Stimulated activated CD8-positive, alpha-beta memory T cell treated with anti-CD3 and anti-CD28 coated beads, Interleukin-15, amount 100 ng/mL, for 1 hour (primary cell): Measurements from ENCODE around the gene CARD11.

Experiments used
- DNase-seq: peaks from one replicate; pipeline ENCODE4 v3.0.0-alpha.2; 2020; ENCODE audit warnings: low read depth

CARD11 gene

DNA sequence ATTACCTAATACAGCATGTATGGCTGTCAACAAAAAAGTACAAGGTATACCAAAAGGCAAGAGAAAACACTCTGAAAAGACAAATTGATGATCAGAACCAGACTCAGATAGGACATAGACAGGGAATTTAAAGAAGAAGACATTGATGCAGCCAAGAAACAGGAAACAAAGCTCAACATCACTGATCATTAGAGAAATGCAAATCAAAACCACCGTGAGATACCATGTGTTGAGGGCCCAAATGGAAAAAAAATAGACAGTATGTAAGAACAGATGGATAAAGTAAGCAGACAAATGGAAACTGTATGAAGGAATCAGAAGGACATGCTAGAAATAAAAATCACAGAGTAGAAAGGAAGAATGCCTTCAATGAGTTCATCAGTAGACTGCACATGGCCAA lies 23.3 kb downstream of the CARD11 start:
- no peak for DNase-seq

DNA sequence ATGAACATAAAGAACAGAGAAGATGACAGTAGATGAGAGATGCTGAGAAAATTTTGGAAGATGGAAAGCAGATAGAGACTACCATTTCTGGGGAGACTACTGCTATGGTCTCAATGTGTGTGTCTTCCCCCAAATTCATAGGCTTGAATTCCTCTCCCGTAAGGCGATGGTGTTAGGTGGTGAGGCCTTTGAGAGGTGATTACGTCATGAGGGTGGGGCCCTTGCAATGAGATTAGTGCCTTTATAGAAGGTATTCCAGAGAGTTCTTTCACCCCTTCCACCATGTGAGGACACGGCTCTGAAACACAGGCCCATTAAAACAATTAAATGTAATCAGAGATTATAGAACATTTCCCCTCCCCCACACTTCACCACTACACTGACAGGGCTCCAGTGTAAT lies 23.9 kb downstream of the CARD11 start:
- DNase-seq = no peak

GRCh38 chr7:3013975-3014792 lies 29.5 kb downstream of the CARD11 start:
- DNase-seq = no peak

- DNase-seq = no peak
Measured at GRCh38 chr7:3011211-3011852, 32.3 kb downstream of the CARD11 start.

DNA sequence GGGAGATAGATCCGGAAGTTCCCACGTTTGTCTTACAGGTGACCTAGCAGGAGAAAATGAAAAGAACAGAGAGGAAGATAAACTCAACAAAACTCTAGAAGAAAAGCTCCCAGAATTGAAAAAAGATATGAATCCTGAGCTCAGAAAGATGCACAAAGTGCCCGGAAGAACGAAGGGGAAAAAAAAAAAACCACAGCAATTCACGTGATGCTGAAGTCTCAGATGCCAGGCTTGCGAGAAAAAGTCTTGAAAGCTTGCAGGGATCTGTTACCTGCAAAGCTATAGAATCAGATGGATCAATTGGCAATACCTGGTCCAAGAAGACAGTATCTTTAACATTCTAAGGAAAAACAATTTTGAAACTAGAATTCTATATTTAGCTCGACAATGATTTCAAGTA lies 33.5 kb downstream of the CARD11 start:
- no peak for DNase-seq

- no peak for DNase-seq
Measured at GRCh38 chr7:3009086-3009485, 34.6 kb downstream of the CARD11 start.

GRCh38 chr7:3008386-3008785 lies 35.3 kb downstream of the CARD11 start:
- DNase-seq = no peak

DNA sequence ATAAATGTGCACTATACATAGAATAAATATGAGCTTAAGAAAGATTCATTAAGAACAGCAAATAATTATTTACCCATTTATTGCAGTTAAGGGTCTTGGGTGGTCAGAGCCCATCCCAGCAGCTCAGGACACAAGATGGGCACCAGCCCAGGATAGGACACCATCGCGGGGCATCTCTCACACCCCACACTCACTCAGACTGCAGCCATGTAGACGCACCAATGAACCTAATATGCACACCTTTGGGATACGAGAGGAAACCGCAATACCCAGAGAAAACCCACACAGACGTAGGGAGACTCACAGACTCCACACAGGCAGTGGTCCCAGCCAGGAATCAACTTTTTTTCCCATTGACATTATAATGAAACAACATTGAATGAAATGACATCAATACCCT lies 36.0 kb downstream of the CARD11 start:
- no peak for DNase-seq

DNA sequence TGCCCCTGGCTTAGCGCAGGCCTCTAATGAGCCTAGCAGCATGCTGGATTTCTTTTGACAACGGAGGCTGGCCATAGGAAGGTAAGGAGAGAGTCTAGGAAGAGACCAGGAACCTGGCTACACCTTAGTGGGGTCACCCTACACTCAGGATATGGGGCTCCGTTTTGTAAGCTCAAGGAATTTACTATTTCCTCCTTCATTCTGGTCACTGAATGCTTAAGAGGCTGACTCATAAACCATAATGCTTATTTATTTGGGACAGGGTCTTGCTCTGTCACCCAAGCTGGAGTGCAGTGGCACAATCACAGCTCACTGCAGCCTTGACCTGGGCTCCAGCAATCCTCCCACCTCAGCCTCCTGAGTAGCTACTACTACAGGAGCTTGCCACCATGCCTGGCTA lies 38.4 kb downstream of the CARD11 start:
- no peak for DNase-seq

DNA sequence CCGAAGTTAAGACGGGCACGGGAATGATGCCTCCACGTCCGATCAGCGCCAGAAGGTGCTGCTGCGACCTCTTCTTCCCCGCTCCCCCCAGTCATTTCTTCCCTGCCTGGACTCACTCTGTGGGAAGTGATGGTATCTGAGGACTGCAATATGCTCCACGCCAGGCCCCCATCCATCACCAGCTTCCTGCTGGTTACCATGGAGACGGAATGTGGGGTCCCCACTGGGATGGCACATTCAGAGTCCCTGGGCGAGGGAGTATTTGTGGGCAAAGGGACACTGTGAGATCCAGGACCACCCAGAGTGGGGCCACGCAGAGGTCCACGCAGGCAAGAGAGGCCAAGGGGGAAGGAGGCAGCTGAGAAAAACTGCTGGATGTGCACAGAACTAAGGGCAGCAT lies 39.7 kb downstream of the CARD11 start:
- DNase-seq = no peak

DNA sequence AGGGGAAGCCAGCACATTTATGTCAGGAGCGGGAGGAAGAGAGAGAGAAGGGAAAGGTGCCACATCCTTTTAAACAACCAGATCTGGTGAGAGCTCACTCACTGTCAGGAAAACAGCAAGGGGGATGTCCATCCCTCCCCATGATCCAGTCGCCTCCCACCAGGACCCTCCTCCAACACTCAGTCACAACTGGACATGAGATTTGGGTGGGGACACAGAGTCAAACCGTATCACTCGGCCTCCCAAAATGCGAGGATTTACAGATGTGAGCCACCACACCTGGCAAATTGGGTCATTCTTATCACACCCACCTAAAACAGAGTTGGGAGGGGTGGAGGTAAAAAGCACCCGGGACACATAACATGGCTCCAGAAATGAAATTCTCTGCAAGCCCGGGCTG lies 41.0 kb downstream of the CARD11 start:
- no peak for DNase-seq

DNA sequence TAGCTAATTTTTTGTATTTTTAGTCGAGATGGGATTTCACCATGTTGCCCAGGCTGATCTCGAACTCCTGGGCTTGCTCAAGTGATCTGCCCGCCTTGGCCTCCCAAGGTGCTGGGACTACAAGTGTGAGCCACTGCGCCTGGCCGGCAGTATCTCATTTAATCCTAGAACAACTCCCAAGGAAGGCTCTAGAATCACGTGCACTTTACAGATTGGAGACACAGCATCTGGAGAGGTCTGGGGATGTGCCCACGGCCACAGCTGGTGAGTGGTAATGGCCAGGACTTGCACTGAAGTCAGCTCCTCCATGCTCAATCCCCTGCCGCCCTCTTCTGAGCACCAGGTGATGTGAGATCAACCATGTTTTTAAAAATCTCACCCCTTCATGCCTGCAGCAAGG lies 43.1 kb downstream of the CARD11 start:
- DNase-seq = no peak

DNA sequence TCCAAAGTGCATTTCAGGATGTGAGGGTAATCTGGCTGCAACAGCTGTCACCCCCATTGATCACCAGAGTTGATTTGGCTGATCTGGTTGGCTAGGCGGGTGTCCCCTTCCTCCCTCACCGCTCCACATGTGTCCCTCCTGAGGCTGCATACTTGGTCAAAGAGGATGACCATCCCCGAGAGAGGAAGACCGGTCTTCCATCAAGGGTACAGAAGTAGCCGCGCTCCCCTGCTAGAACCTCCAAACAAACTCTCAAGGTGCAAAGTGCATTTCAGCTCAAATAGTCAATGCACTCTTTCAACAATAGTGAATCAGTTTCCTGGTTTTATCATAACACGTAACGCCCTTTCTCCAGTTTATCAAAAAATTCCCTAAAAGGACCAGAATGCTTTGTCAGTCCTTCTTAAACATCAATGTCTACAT lies 44.6 kb downstream of the CARD11 start:
- DNase-seq = no peak

DNA sequence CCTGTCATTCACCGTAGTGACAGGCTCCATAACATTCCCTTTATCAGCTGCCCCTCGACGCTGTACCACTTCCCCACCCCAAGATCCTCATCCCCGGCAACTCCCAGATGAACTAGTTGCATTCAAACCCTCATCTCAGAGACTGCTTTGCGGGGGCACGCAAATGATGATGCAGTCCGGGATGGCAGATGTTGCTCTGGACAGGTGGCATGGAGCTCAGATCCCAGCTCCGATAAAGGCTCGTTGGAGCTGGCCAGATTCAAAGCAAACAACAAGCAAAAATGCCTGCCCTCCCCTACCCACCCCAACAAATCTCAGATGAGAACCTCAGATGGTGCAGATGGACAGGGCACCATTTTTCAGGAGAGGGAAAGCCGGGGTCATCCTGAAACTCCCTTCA lies 46.7 kb downstream of the CARD11 start:
- DNase-seq = no peak

DNA sequence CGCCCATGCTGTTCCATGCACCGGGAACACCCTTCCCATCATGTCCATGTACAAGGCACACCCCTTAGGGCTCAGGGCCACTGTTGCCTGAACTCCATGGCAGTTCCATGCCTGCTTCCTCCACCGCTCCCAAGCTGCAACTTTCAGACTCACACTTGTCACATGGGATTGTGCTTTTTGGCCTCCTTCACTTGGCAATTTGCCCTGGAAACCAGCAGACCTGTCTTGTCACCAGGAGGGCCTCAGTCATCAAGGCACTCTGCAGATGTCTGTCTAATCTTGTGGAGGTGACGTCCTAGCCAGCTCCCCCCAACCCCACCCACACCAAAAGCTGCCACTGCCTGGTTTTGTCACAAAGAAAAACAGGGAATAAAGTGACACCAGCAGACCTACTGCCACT lies 47.5 kb downstream of the CARD11 start:
- DNase-seq = no peak

- no peak for DNase-seq
Measured at GRCh38 chr7:2993868-2994267, 49.8 kb downstream of the CARD11 start.

- no peak for DNase-seq
Measured at GRCh38 chr7:2993396-2993795, 50.3 kb downstream of the CARD11 start.

- DNase-seq = no peak
Measured at GRCh38 chr7:2990949-2991470, 52.7 kb downstream of the CARD11 start.

GRCh38 chr7:2986561-2986960 lies 57.1 kb downstream of the CARD11 start:
- DNase-seq = no peak

- DNase-seq = no peak
Measured at GRCh38 chr7:2985866-2986265, 57.8 kb downstream of the CARD11 start.

- no peak for DNase-seq
Measured at GRCh38 chr7:2984091-2984490, 59.6 kb downstream of the CARD11 start.

GRCh38 chr7:2983586-2983985 lies 60.1 kb downstream of the CARD11 start:
- no peak for DNase-seq

GRCh38 chr7:2982831-2983230 lies 60.8 kb downstream of the CARD11 start:
- peak; percentile 27 for DNase-seq

- DNase-seq = no peak
Measured at GRCh38 chr7:2982401-2982800, 61.3 kb downstream of the CARD11 start.
